AG09319 (cell line): ENCODE results near the gene LAMC3.

Source experiments
- DNase-seq: peaks from one replicate; pipeline ENCODE4 v3.0.0-alpha.2; 2010; ENCODE audit warnings: low read depth; ENCODE audit errors: extremely low read depth
- TF ChIP-seq, protein P1 (sequence below): IDR thresholded peaks from 2 replicates; pipeline ENCODE4 v1.5.1; 2011; ENCODE audit warnings: low read depth, mild to moderate bottlenecking, inconsistent platforms, low read length, moderate library complexity

The LAMC3 gene

GRCh38 chr9:131045300-131046092 lies 36.5 kb downstream of the LAMC3 start:
- TF ChIP-seq, protein P1, sequence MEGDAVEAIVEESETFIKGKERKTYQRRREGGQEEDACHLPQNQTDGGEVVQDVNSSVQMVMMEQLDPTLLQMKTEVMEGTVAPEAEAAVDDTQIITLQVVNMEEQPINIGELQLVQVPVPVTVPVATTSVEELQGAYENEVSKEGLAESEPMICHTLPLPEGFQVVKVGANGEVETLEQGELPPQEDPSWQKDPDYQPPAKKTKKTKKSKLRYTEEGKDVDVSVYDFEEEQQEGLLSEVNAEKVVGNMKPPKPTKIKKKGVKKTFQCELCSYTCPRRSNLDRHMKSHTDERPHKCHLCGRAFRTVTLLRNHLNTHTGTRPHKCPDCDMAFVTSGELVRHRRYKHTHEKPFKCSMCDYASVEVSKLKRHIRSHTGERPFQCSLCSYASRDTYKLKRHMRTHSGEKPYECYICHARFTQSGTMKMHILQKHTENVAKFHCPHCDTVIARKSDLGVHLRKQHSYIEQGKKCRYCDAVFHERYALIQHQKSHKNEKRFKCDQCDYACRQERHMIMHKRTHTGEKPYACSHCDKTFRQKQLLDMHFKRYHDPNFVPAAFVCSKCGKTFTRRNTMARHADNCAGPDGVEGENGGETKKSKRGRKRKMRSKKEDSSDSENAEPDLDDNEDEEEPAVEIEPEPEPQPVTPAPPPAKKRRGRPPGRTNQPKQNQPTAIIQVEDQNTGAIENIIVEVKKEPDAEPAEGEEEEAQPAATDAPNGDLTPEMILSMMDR: no peak
- DNase-seq: no peak

DNA sequence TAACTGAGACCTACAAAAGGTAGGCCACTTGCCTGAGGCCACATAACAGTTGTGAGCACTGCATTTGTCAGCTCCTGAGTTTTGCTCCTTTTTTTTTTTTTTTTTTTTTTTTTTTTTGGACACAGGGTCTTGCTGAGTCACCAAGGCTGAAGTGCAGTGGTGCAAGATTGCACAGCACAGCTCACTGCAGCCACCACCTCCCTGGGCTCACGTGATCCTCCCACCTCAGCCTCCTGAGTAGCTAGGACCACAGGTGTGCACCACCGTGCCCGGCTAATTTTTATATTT lies 37.1 kb downstream of the LAMC3 start:
- TF ChIP-seq, protein P1: no peak
- no peak for DNase-seq

DNA sequence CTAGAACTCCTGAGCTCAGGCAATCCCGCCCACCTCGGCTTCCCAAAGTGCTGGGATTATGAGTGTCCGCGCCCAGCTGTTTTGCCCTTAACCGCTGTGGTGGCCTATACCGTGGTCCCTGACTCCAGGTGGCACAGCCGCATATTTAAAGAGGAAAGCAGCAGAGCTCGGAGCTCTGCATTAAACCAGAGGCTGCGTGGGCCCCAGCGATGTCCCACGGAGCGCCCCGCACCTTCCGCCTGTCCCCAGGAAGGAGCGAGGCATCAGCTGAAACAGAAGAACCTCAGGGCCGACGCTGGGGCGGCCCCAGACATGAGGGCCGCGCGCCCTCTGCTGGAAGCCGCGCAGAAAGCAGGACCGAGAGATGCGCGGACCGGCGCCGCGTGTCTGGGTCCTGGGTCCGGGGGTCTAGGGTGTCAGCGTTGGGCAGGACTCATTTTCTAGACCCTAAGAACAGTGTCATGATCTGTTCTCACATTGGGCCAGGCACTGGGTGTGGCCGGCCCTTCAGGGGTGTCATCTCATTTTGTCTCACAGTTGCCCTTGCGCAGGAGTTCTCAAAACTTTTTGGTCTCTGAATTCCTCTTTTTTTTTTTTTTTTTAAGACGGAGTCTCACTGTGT lies 37.7 kb downstream of the LAMC3 start:
- DNase-seq: peak; percentile 14
- TF ChIP-seq, protein P1: peak; percentile 97

- TF ChIP-seq, protein P1: no peak
- no peak for DNase-seq
Measured at GRCh38 chr9:131048332-131048731, 39.4 kb downstream of the LAMC3 start.

DNA sequence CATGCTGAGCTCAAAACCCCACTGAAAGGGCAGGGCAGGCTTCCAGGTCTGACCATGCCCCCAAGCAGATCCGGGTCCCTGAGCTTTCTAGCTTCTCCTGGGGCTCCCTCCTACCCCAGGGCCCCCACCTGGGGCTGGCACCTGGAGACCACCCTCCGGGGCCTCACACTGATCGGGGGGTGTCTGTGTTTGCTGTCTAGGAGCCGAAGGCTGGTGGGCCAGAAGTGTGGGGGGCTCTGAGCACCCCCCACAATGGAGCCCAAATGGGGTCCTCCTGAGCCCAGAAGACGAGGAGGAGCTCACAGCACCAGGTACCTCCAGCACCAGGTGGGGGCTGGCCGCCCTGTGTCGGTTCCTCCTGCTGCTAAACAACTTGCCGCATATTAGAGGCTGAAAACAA lies 39.8 kb downstream of the LAMC3 start:
- no peak for DNase-seq
- TF ChIP-seq, protein P1: no peak

DNA sequence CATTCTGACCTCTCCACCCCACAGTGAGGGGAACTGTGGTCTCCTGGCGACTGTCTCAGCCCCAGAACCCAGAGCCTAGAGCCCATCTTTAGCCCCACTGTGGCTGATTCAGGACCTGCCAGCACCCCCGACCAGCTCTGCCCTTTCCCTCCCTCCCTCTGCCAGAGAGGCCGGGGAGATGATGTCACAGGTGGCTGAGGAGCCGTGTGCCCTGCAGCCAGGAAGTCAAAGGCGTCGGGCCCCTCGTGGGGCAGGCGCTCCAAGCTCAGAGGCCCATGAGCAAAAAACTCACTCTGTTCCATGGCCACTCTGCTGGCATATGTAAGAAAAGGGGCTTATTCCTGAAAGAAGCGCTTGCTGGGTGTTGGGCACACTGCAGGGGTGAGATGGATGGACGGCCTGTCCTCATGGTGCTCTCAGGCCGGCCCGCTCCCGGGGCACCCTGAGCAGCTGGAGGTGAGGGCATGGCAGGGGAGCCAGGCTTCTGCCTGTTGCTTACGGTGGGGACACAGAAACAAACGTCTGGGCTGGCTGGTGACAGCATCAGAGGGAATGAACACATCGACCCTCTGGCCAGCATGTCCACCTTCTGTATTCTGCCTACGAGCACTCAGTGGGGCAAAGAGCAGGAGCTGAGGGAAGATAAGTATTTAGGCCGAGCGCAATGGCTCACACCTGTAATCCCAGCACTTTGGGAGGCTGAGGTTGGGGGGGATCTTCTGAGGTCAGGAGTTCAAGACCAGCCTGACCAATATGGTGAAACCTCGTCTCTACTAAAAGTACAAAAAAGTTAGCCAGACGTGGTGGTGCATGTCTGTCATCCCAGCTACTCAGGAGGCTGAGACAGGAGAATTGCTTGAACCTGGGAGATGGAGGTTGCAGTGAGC lies 41.1 kb downstream of the LAMC3 start:
- TF ChIP-seq, protein P1: no peak

GRCh38 chr9:131050831-131051230 lies 41.9 kb downstream of the LAMC3 start:
- TF ChIP-seq, protein P1: no peak

More for the DNA sequence above, 41.1 kb downstream of the LAMC3 start:
- no peak for DNase-seq

More at GRCh38 chr9:131050831-131051230, 41.9 kb downstream of the LAMC3 start:
- no peak for DNase-seq
